Skeletal muscle cell (primary cell): ENCODE results near the gene PREP.
"Not testable (repeated sequence)": the region's sequence is repeated elsewhere in the genome, so short reads cannot be mapped to it uniquely, and the experiment has no call there.

Source experiments
- DNase-seq: peaks from one replicate; pipeline ENCODE4 v3.0.0-alpha.2; 2010; ENCODE audit warnings: low read depth
- H3K4me3 ChIP-seq: 2 replicates; pipeline ENCODE4 v1.5.1; 2011; ENCODE audit warnings: low read depth, mild to moderate bottlenecking, control low read depth, low read length, moderate library complexity

The PREP gene

DNA sequence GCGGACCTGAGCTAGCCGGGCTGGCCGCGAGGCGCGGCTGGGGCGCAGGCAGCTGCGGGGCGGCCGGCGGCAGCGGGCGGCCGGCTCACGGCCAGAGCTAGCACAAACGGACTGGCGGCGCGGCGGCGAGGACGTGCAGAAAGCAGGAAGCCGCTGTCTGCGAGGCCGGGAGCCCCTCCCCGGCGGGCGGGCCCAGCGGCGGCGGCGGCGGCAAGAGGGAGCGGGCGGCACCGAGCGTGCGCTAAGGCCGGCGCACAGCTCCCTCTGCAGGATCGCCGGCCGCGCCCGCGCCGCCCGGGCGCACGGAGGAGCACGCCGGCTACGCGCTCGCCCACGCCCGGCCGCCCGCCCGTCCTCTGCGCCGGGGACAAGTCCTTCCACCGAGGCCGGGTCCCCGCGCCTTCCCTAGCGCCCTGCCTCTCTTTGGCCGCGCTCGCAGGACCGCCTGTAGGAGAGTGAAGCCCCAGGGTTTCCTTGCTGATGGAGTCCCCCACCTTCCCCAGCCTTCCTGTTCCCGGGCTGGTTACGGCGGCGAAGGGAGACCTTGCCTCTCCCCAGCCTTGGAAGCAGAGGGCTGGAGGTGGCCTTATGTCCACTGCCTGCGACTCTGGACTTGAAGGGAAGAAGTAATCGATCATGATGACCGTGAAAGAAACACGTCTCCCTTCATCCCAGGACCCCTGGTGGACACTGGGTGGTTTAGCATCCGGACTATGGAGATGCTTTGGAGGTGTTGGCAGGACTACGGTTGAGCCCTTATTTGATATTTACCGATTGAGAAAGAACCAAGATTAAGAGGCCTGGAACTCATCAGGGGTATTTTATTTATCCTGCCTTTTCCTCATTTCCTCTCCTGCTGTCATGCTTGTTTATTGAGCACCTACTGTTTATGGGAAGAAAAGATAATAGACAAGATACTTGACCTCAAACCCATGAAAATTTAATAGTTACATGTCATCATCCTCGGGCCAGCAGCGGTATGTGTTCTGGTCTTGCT lies at the start of gene PREP:
Gene PREP (minus strand): TSS at position 144 of the 997 bp plus-strand sequence. CDS start 191 bp downstream, outside the sequence.
- peak; percentile 58 for DNase-seq
- peak within 1 kb of the TSS; percentile 94 for H3K4me3 ChIP-seq

- no peak for DNase-seq
- H3K4me3 ChIP-seq: no peak overlapping the region
These were observed 49.5 kb upstream of the PREP start for GRCh38 chr6:105452376-105452775.

GRCh38 chr6:105449756-105450390 lies 47.0 kb upstream of the PREP start:
- no peak overlapping the region for H3K4me3 ChIP-seq
- DNase-seq: no peak

- DNase-seq: no peak
- H3K4me3 ChIP-seq: no peak overlapping the region
These were observed 42.6 kb upstream of the PREP start for GRCh38 chr6:105445481-105445880.

- DNase-seq: no peak
- H3K4me3 ChIP-seq: no peak overlapping the region
These were observed 41.1 kb upstream of the PREP start for GRCh38 chr6:105443941-105444340.

GRCh38 chr6:105442369-105442768 lies 39.5 kb upstream of the PREP start:
- no peak overlapping the region for H3K4me3 ChIP-seq
- no peak for DNase-seq

- no peak for DNase-seq
- no peak overlapping the region for H3K4me3 ChIP-seq
These were observed 34.4 kb upstream of the PREP start for GRCh38 chr6:105437236-105437635.

- no peak for DNase-seq
- no peak overlapping the region for H3K4me3 ChIP-seq
These were observed 30.8 kb upstream of the PREP start for GRCh38 chr6:105433723-105434122.

DNA sequence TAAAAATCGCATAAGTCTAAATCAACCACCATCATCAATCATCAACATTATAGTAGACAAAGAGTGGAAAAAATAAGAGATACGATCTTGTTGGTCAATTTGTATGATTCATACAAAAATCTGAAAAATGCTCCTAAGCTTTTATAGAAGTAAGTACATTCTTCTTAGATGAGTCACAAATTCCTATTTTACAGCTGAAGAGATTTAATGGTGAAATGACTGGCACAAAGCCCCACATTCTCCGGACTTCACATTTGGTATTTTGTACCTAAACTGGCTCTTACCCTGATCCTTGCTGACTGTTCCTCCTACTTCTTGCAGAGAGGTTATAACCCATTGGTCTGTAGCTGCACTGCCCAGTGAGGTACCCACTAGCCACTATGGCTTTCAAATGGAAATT lies 29.9 kb upstream of the PREP start:
- H3K4me3 ChIP-seq: no peak overlapping the region
- DNase-seq: peak; percentile 58

DNA sequence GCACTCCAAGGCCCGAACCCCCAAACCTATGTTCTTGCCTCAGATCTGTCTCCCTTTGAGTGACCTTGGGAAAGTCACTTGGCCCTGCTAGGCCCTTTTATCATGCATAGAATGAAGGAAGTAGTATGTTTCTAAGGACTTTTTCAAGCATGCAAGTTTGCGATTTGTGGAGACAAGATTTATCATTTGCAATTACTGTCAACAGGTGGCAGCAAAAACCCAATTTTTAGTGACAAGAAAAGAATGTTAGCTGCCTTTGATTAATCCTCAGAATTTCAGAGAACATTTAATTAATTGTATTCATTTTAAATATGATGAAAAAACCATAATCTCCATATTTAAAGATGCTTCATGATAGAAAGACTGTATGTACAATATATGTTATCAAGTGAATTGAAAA lies 28.3 kb upstream of the PREP start:
- DNase-seq: peak; percentile 17
- H3K4me3 ChIP-seq: no peak overlapping the region

DNA sequence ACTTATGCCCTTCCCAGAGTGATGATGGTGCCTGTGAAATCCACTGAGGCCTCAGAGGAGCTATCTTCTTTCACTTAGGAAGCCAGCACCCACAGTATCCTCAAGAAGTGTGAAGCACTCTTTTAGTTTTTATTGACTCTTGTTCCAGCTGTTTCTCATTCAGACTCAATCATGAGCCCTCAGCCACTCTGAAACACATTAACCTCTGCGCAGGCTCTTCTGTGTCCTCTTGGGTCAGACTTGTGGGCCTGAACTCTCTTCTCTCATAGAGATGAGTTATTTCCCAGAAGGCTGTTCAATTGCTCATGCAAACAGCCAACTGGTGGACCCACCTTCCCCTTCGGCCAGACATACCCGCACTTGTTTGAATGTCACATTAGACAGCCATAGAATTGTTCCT lies 27.8 kb upstream of the PREP start:
- no peak overlapping the region for H3K4me3 ChIP-seq
- no peak for DNase-seq

DNA sequence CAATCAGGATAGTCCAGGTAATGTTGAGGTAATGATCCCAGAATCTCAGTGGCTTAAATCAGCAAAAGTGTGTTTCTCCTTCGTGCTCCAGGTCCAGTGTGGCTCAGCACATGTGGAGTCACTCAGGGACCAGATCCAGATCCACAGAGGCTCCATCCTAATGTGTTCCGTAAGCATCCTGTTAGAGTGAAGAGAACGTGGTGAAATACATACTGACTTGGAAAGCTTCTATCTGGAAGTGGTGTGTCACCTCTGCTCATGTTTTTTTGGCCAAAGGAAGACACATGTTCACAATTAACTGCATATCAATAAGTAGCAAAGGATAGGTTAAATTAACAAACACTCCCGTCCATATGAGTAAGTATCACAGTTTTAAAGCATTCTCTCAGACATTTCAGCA lies 26.8 kb upstream of the PREP start:
- H3K4me3 ChIP-seq: no peak overlapping the region

DNA sequence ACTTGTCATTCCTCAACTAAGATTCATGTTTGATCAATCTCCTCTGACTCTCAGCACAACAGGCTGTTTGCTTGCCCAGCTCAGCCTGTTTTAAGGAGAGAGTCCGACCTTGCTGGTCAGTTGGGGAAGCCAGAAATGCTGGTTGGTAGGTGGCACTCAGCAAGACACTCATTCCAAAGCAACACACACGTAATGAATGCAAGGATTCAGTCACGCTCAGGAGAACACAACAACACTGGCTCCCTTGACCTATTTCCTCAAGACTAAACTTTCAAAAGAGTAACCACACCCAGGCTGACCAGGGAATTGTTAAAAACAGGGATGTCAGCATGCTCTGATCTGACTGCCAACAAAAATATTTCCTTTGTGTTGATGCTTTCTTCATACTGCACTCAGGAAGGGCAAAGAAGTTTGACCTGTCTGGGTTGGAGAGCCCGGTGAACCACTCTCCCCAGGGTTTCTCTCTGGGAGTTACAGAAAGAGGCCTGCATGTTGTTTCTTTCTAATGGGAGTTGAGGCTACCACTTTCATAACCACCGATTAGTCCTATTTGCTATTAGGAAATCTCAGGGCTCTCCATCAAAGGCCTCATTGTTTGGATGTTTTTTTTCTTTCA lies 25.6 kb upstream of the PREP start:
- DNase-seq: peak; percentile 89
- no peak overlapping the region for H3K4me3 ChIP-seq

More for the DNA sequence above, 26.8 kb upstream of the PREP start:
- DNase-seq: peak; percentile 36

DNA sequence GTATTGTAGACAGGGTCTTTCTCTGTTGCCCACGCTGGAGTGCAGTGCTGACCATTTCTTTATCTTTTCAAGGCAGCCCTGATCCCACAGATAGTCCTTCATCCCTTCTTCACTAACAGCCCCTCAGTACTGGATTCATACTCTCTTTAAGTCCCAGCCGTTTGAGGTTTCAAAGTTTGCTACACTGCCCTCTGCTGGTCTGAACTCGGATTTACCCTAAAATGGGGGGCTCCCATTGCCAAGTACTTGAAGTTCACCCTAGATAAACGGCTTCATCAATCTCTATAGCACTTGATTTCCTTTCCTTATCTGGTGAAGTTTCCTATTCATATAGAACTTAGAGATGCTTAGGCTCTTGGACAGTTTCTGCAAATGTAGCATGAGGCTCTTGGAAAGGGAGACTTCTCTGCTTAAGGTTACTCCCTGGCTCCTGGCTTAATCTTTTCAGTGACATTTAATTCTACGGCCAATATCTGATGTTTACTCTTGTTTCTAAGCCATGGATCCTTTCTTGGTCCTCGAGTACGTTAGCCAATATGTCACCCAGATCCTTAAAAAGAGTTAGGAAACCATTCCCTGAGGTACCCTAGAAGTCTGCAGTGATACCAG lies 21.4 kb upstream of the PREP start:
- no peak for DNase-seq
- H3K4me3 ChIP-seq: no peak overlapping the region

GRCh38 chr6:105416971-105417370 lies 14.1 kb upstream of the PREP start:
- not testable (repeated sequence) for DNase-seq

GRCh38 chr6:105409734-105410133 lies 6.9 kb upstream of the PREP start:
- H3K4me3 ChIP-seq: no peak overlapping the region
- DNase-seq: no peak

More at GRCh38 chr6:105416971-105417370, 14.1 kb upstream of the PREP start:
- not testable (repeated sequence) for H3K4me3 ChIP-seq

GRCh38 chr6:105402090-105402938 lies 568 bp downstream of the PREP start:
- H3K4me3 ChIP-seq: peak overlapping the region; percentile 94
- DNase-seq: no peak

DNA sequence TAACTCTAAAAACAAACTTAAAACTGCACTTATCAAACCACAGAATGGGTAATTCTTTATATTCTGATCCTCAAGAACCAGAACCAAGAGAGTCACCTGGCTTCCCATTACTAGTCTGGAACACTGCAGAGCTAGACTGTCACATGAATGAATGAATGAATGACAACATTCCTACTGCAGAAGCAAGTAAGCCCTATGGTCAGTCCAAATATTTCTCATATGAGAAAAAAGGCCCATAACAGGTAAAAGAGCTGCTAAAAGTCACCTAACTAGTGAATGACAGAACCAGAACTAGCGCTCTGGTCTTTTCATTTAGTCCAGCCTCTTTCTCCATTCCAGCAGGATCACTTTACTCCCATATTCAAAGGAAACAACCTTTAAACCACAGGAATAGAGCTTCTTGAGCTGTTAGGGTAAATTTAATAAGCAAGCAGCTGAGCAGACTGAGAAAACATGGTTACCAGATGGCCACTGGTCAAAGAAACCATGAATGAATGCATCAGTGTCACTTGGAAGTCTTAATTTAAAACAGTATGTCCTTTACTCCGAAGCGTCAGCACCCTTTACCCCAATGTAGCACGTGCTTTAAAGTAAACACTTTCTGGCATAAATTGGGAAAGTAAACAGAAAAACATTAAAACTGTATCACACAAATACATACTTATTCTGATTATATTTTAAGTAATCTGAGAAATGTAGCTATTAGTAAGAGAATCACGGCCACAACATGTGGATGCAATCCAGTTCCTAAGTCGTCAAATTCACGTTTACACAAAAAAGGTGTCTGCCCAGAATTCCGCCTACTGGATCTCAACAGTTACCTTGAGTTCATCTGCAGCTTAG lies 1.4 kb downstream of the PREP start:
- DNase-seq: no peak
- H3K4me3 ChIP-seq: peak overlapping the region; percentile 94
